Mesendoderm (in vitro differentiated cells): Measurements from ENCODE around the gene PDS5B.

Experiments used
- DNase-seq: peaks from one replicate; pipeline ENCODE4 v3.0.0; 2013
- H2AK5ac ChIP-seq: 2 replicates; pipeline ENCODE4 v1.6.1; 2013; ENCODE audit warnings: low read length, inconsistent platforms
- H2BK120ac ChIP-seq: 2 replicates; pipeline ENCODE4 v1.6.1; 2013; ENCODE audit warnings: low read depth, mild to moderate bottlenecking, low read length, moderate library complexity, mixed read lengths
- H2BK15ac ChIP-seq: replicated peaks from 2 replicates; pipeline ENCODE4 v1.6.1; 2013; ENCODE audit warnings: low read depth, mild to moderate bottlenecking, moderate library complexity
- H2BK5ac ChIP-seq: 2 replicates; pipeline ENCODE4 v1.6.1; 2013; ENCODE audit warnings: low read length, inconsistent platforms
- H3K18ac ChIP-seq: 2 replicates; pipeline ENCODE4 v1.6.1; 2013; ENCODE audit warnings: mild to moderate bottlenecking, low read length, mixed read lengths
- H3K23ac ChIP-seq: one replicate; pipeline ENCODE4 v1.6.1; 2013; ENCODE audit warnings: low read length
- H3K27ac ChIP-seq: 2 replicates; pipeline ENCODE4 v1.5.1; 2013; ENCODE audit warnings: low read depth, mild to moderate bottlenecking, inconsistent platforms, low read length, moderate library complexity
- H3K27me3 ChIP-seq: 2 replicates; pipeline ENCODE4 v1.6.1; 2013; ENCODE audit warnings: low read length, control low read depth, mild to moderate bottlenecking, inconsistent platforms; ENCODE audit not compliant: insufficient read depth, poor library complexity
- H3K36me3 ChIP-seq: 2 replicates; pipeline ENCODE4 v1.6.1; 2013; ENCODE audit warnings: low read length, inconsistent platforms; ENCODE audit not compliant: control insufficient read depth, insufficient read depth
- H3K4ac ChIP-seq: one replicate; pipeline ENCODE4 v1.6.1; 2013; ENCODE audit warnings: low read depth, mild to moderate bottlenecking, low read length, moderate library complexity
- H3K4me1 ChIP-seq: 2 replicates; pipeline ENCODE4 v1.6.1; 2013; ENCODE audit warnings: low read depth, low read length, inconsistent platforms; ENCODE audit not compliant: control insufficient read depth
- H3K4me2 ChIP-seq: 2 replicates; pipeline ENCODE4 v1.6.1; 2013; ENCODE audit warnings: low read length
- H3K4me3 ChIP-seq: 2 replicates; pipeline ENCODE4 v1.5.1; 2013; ENCODE audit warnings: mild to moderate bottlenecking, low read length
- H3K56ac ChIP-seq: one replicate; pipeline ENCODE4 v1.6.1; 2013; ENCODE audit warnings: low read length
- H3K79me1 ChIP-seq: 2 replicates; pipeline ENCODE4 v1.6.1; 2013; ENCODE audit warnings: low read length, inconsistent platforms
- H3K79me2 ChIP-seq: 2 replicates; pipeline ENCODE4 v1.6.1; 2013; ENCODE audit warnings: mild to moderate bottlenecking, low read length; ENCODE audit not compliant: control insufficient read depth, insufficient read depth
- H3K9ac ChIP-seq: 2 replicates; pipeline ENCODE4 v1.6.1; 2013; ENCODE audit warnings: low read length, inconsistent platforms
- H4K5ac ChIP-seq: one replicate; pipeline ENCODE4 v1.6.1; 2013; ENCODE audit warnings: low read length
- H4K8ac ChIP-seq: one replicate; pipeline ENCODE4 v1.6.1; 2013; ENCODE audit warnings: low read depth, mild to moderate bottlenecking, control low read depth, low read length, moderate library complexity
- WGBS: extraction: QIAGEN DNeasy Blood & Tissue Kit; methylation state at CpG from one replicate; pipeline ENCODE4 v1.1.7; 2013; ENCODE audit warnings: low lambda C conversion rate, missing lambda C conversion rate; ENCODE audit not compliant: insufficient coverage; ENCODE audit errors: extremely low coverage; 5-methylcytosine and 5-hydroxymethylcytosine counted together

The PDS5B gene

DNA sequence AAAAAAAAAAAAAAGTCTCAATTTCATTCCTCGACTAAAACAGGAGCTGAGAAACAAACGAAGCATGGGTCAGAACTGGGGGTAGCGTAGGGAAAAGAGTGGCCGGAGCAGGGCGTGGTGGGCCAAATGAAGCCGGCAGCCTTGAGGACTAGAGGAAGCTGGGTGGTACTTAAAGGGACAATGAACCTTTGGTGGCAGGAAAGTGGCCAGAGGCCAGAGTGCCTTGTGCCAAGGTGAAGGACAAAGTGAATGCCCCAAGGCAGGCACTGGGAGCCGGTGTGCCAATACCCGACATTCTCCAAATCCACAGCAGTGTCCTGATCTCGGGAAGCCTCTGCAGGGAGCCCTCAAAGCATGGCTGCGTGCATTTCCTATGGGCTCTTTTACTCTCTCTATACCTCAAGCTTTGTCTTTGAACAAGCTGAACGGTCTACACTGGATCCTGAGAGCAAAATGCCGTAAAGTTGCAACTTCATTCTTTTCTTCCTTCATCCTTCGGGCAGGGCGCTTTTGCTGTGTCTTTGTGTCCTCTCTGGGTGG is 235.0 kb downstream of the PDS5B start:
- no peak overlapping the region for H3K27ac ChIP-seq
- H3K79me1 ChIP-seq: no peaks in the 10 kb centered on the region
- no peaks in the 10 kb centered on the region for H3K4me1 ChIP-seq
- no peak overlapping the region for H3K4me2 ChIP-seq
- no peak overlapping the region for H4K5ac ChIP-seq
- no peaks in the 10 kb centered on the region for H3K36me3 ChIP-seq
- DNase-seq: no peak
- H3K18ac ChIP-seq: no peak overlapping the region
- H3K4me3 ChIP-seq: no peak overlapping the region
- H2BK120ac ChIP-seq: no peak overlapping the region
- H3K79me2 ChIP-seq: no peaks in the 10 kb centered on the region
- H3K4ac ChIP-seq: no peak overlapping the region
- H3K27me3 ChIP-seq: no peaks in the 10 kb centered on the region
- WGBS: no CpG with 5 or more reads among the region's 14 CpGs
- H3K56ac ChIP-seq: no peak overlapping the region
- no peak overlapping the region for H2BK15ac ChIP-seq
- H4K8ac ChIP-seq: no peak overlapping the region
- no peak overlapping the region for H3K23ac ChIP-seq
- no peak overlapping the region for H2BK5ac ChIP-seq
- no peak overlapping the region for H3K9ac ChIP-seq
- no peak overlapping the region for H2AK5ac ChIP-seq

GRCh38 chr13:32822771-32823170 is 236.5 kb downstream of the PDS5B start:
- Histone ChIP-seq H3K9ac (no peak overlapping the region), H2BK15ac (no peak overlapping the region), H3K23ac (no peak overlapping the region), H3K4me3 (no peak overlapping the region), H3K4me2 (no peak overlapping the region), H3K79me2 (no peaks in the 10 kb centered on the region), H3K18ac (no peak overlapping the region), H3K36me3 (no peaks in the 10 kb centered on the region), H3K4ac (no peak overlapping the region), H3K4me1 (no peaks in the 10 kb centered on the region), H4K8ac (no peak overlapping the region), H2BK5ac (no peak overlapping the region), H2BK120ac (no peak overlapping the region), H3K79me1 (no peaks in the 10 kb centered on the region), H3K27me3 (no peaks in the 10 kb centered on the region), H3K56ac (peak overlapping the region; percentile 51), H4K5ac (no peak overlapping the region), H2AK5ac (no peak overlapping the region), H3K27ac (no peak overlapping the region)
- DNase-seq: no peak
- no CpG with 5 or more reads among the region's 4 CpGs for WGBS

DNA sequence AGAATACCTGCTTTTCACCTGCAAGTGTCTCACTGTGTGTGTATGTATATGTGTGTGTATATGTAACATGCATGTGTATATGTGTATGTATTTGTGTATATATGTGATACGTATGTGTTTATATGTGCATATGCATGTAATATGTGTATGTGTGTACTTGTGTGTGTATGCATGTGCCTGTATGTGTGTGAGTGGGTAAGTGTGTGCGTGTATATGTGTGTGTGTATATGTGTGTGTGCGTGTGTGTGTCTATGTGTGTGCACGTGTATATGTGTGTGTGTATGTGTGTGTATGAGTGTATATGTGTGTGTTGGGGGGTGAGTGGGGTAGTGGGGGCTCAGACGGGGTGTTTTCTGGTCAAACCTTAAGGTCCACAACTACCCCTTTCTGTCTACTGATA is 237.3 kb downstream of the PDS5B start:
- no peaks in the 10 kb centered on the region for H3K27me3 ChIP-seq
- no peak overlapping the region for H4K5ac ChIP-seq
- no peaks in the 10 kb centered on the region for H3K4me1 ChIP-seq
- H2BK120ac ChIP-seq: no peak overlapping the region
- no peak overlapping the region for H2BK15ac ChIP-seq
- peak overlapping the region; percentile 42 for H3K56ac ChIP-seq
- no peak overlapping the region for H4K8ac ChIP-seq
- DNase-seq: no peak
- no peak overlapping the region for H3K4me3 ChIP-seq
- no peak overlapping the region for H2BK5ac ChIP-seq
- no peaks in the 10 kb centered on the region for H3K79me2 ChIP-seq
- 100% methylated on average over 2 of the region's 5 CpGs for WGBS
- H3K79me1 ChIP-seq: no peaks in the 10 kb centered on the region
- H3K36me3 ChIP-seq: no peaks in the 10 kb centered on the region
- H3K23ac ChIP-seq: no peak overlapping the region
- no peak overlapping the region for H3K27ac ChIP-seq
- no peak overlapping the region for H3K4me2 ChIP-seq
- H2AK5ac ChIP-seq: no peak overlapping the region
- no peak overlapping the region for H3K18ac ChIP-seq
- H3K4ac ChIP-seq: no peak overlapping the region
- H3K9ac ChIP-seq: no peak overlapping the region

DNA sequence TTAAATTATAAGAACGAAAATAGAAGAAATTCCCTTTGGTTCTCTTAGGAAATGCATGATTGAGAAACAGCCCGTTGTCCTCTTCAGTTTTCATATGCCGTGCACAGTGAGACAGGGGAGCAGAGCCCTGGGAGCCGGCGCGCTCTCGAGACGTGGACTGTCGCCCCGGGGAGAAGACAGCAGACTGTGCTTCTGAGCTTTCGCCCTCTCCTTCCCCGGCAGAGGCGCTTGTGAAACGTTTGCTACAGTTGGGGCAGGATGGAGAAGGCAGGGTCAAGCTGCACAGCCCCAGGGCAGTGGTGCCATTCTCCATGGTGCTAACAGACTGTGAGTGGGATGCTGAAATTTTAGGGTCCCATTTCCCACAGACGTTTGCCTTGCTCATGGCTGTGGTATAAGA is 237.8 kb downstream of the PDS5B start:
- H3K4me3 ChIP-seq: no peak overlapping the region
- no peaks in the 10 kb centered on the region for H3K79me1 ChIP-seq
- no peak overlapping the region for H3K18ac ChIP-seq
- no peak overlapping the region for H2AK5ac ChIP-seq
- peak overlapping the region; percentile 52 for H3K27ac ChIP-seq
- no peaks in the 10 kb centered on the region for H3K27me3 ChIP-seq
- no peaks in the 10 kb centered on the region for H3K79me2 ChIP-seq
- H3K4me1 ChIP-seq: no peaks in the 10 kb centered on the region
- H2BK5ac ChIP-seq: no peak overlapping the region
- no peak overlapping the region for H4K5ac ChIP-seq
- no peak overlapping the region for H2BK15ac ChIP-seq
- no peak overlapping the region for H3K9ac ChIP-seq
- no peaks in the 10 kb centered on the region for H3K36me3 ChIP-seq
- H3K56ac ChIP-seq: no peak overlapping the region
- no peak overlapping the region for H3K4ac ChIP-seq
- H3K4me2 ChIP-seq: no peak overlapping the region
- H3K23ac ChIP-seq: no peak overlapping the region
- peak; percentile 34 for DNase-seq
- no peak overlapping the region for H4K8ac ChIP-seq
- no peak overlapping the region for H2BK120ac ChIP-seq
- no CpG with 5 or more reads among the region's 15 CpGs for WGBS

GRCh38 chr13:32824675-32825074 is 238.4 kb downstream of the PDS5B start:
- Histone ChIP-seq H3K79me1 (no peaks in the 10 kb centered on the region), H3K4me2 (no peak overlapping the region), H3K4ac (no peak overlapping the region), H2BK15ac (no peak overlapping the region), H3K56ac (no peak overlapping the region), H3K9ac (no peak overlapping the region), H3K18ac (no peak overlapping the region), H4K8ac (no peak overlapping the region), H3K36me3 (no peaks in the 10 kb centered on the region), H3K23ac (no peak overlapping the region), H3K4me1 (no peaks in the 10 kb centered on the region), H3K27ac (no peak overlapping the region), H2AK5ac (no peak overlapping the region), H2BK120ac (no peak overlapping the region), H3K27me3 (no peaks in the 10 kb centered on the region), H4K5ac (no peak overlapping the region), H3K4me3 (no peak overlapping the region), H3K79me2 (no peaks in the 10 kb centered on the region), H2BK5ac (no peak overlapping the region)
- WGBS: no CpG with 5 or more reads among the region's 7 CpGs
- DNase-seq: peak; percentile 98

DNA sequence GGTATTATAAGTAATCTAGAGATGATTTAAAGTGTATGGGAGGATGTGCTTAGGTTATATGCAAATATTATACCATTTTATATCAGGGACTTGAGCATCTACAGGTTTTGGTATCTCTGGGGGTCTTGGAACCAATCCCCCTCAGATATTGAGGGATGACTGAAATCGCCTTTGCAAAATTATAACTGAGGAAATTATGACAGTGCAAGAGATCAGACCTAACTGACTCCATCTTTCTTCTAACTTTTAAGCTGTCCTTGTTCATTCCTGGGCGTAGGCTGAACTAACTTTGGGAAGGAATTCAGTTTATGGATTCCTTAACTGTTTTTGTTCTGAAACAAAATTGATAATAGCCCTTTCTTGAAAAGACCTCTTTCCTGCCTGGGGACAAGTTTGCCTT is 239.2 kb downstream of the PDS5B start:
- Histone ChIP-seq H3K9ac (no peak overlapping the region), H4K5ac (no peak overlapping the region), H2AK5ac (no peak overlapping the region), H3K4me2 (no peak overlapping the region), H3K79me1 (no peaks in the 10 kb centered on the region), H3K23ac (no peak overlapping the region), H3K56ac (no peak overlapping the region), H3K27ac (peak overlapping the region; percentile 34), H2BK120ac (no peak overlapping the region), H3K18ac (no peak overlapping the region), H2BK5ac (no peak overlapping the region), H2BK15ac (no peak overlapping the region), H3K4me3 (no peak overlapping the region), H3K36me3 (no peaks in the 10 kb centered on the region), H3K4me1 (no peaks in the 10 kb centered on the region), H3K79me2 (no peaks in the 10 kb centered on the region), H3K4ac (no peak overlapping the region), H3K27me3 (no peaks in the 10 kb centered on the region), H4K8ac (no peak overlapping the region)
- DNase-seq: no peak
- no CpG with 5 or more reads among the region's 2 CpGs for WGBS
